Measurements from ENCODE around the gene TBC1D22A.

DNA sequence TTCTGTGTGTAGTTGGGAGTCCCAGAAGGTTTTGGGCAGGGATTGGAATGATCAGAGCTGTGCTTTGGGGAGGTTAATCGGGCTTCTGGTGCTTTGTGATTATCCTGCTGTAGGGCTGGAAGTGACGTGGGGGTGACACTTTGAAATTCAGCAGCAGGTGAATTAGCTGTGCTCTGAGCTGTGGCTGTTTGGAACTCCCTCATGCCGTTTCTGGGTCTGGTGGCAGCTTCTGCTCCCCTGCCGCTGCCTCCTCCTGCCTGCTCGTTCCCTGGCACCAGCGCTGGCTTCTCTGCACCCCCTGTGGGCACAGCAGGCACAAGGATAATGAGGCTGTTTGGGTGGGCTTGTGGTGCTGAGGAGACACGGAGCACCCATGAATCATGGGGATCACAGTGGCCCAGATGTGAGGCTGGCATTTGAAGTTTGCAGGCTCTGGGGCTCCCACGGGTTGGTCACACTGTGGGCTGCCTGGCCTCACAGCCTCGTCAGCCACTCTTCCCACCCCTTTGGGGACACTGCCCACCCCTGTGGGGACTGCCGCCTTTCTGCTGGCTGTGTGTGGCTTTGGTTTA lies 49.7 kb downstream of the TBC1D22A start:
- TF ChIP-seq, protein P1, sequence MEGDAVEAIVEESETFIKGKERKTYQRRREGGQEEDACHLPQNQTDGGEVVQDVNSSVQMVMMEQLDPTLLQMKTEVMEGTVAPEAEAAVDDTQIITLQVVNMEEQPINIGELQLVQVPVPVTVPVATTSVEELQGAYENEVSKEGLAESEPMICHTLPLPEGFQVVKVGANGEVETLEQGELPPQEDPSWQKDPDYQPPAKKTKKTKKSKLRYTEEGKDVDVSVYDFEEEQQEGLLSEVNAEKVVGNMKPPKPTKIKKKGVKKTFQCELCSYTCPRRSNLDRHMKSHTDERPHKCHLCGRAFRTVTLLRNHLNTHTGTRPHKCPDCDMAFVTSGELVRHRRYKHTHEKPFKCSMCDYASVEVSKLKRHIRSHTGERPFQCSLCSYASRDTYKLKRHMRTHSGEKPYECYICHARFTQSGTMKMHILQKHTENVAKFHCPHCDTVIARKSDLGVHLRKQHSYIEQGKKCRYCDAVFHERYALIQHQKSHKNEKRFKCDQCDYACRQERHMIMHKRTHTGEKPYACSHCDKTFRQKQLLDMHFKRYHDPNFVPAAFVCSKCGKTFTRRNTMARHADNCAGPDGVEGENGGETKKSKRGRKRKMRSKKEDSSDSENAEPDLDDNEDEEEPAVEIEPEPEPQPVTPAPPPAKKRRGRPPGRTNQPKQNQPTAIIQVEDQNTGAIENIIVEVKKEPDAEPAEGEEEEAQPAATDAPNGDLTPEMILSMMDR (IDR thresholded peaks at IDR 0.05 in 2 of 3, conservative IDR thresholded peaks at IDR 0.05 in 1 of 3; ENCODE audit: borderline replicate concordance in 1 of 3, insufficient read depth in 1 of 3, low read depth in 2 of 3, low read length in 2 of 3), result no peak
- TF ChIP-seq POLR2A (IDR thresholded peaks at IDR 0.05; ENCODE audit: borderline replicate concordance, extremely low read depth, insufficient read depth, insufficient read length) (no peak), EZH2phosphoT487 (IDR thresholded peaks at IDR 0.05; ENCODE audit: borderline replicate concordance) (no peak), TCF7L2 (IDR thresholded peaks at IDR 0.05; ENCODE audit: borderline replicate concordance, extremely low read depth, insufficient read depth, insufficient read length) (no peak), EGR1 (IDR thresholded peaks at IDR 0.05; ENCODE audit: low read depth) (no peak)
- TF ChIP-seq, protein P2, sequence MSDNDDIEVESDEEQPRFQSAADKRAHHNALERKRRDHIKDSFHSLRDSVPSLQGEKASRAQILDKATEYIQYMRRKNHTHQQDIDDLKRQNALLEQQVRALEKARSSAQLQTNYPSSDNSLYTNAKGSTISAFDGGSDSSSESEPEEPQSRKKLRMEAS (IDR thresholded peaks at IDR 0.05), result no peak
- TF ChIP-seq, protein P3, sequence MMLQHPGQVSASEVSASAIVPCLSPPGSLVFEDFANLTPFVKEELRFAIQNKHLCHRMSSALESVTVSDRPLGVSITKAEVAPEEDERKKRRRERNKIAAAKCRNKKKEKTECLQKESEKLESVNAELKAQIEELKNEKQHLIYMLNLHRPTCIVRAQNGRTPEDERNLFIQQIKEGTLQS (IDR thresholded peaks at IDR 0.05), result no peak
- TF ChIP-seq, protein P4, sequence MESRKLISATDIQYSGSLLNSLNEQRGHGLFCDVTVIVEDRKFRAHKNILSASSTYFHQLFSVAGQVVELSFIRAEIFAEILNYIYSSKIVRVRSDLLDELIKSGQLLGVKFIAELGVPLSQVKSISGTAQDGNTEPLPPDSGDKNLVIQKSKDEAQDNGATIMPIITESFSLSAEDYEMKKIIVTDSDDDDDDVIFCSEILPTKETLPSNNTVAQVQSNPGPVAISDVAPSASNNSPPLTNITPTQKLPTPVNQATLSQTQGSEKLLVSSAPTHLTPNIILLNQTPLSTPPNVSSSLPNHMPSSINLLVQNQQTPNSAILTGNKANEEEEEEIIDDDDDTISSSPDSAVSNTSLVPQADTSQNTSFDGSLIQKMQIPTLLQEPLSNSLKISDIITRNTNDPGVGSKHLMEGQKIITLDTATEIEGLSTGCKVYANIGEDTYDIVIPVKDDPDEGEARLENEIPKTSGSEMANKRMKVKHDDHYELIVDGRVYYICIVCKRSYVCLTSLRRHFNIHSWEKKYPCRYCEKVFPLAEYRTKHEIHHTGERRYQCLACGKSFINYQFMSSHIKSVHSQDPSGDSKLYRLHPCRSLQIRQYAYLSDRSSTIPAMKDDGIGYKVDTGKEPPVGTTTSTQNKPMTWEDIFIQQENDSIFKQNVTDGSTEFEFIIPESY (IDR thresholded peaks at IDR 0.05; ENCODE audit: extremely low read depth, insufficient replicate concordance, low read length), result no peak
- TF ChIP-seq, protein P5, sequence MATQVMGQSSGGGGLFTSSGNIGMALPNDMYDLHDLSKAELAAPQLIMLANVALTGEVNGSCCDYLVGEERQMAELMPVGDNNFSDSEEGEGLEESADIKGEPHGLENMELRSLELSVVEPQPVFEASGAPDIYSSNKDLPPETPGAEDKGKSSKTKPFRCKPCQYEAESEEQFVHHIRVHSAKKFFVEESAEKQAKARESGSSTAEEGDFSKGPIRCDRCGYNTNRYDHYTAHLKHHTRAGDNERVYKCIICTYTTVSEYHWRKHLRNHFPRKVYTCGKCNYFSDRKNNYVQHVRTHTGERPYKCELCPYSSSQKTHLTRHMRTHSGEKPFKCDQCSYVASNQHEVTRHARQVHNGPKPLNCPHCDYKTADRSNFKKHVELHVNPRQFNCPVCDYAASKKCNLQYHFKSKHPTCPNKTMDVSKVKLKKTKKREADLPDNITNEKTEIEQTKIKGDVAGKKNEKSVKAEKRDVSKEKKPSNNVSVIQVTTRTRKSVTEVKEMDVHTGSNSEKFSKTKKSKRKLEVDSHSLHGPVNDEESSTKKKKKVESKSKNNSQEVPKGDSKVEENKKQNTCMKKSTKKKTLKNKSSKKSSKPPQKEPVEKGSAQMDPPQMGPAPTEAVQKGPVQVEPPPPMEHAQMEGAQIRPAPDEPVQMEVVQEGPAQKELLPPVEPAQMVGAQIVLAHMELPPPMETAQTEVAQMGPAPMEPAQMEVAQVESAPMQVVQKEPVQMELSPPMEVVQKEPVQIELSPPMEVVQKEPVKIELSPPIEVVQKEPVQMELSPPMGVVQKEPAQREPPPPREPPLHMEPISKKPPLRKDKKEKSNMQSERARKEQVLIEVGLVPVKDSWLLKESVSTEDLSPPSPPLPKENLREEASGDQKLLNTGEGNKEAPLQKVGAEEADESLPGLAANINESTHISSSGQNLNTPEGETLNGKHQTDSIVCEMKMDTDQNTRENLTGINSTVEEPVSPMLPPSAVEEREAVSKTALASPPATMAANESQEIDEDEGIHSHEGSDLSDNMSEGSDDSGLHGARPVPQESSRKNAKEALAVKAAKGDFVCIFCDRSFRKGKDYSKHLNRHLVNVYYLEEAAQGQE (IDR thresholded peaks at IDR 0.05; ENCODE audit: low read depth), result no peak
